Breast epithelium (tissue), 4 donors: ENCODE data around the gene MPP1. TPM values are rescaled to one million over a fixed set of nuclear protein-coding genes. Genes with fewer than 3 reads are reported as not detected.

Experiments
- DNase-seq, 2 donors: peaks; one replicate each; pipeline ENCODE4 v3.0.0-alpha.2; 2019; ENCODE audit warnings: low spot score in 2 of 2
- H3K27ac ChIP-seq, 2 donors: fragments of 200-600 bp; sonication (generic) in 1 of 2; one replicate each; pipeline ENCODE4 v1.5.1; 2016 to 2019; ENCODE audit warnings: mild to moderate bottlenecking in 1 of 2
- H3K27me3 ChIP-seq, 2 donors: fragments of 200-600 bp; sonication (generic) in 1 of 2; one replicate each; pipeline versions ENCODE4 v1.5.1 to v1.6.0; 2017 to 2019; ENCODE audit warnings: control low read depth in 1 of 2, mild to moderate bottlenecking in 1 of 2
- H3K36me3 ChIP-seq: fragments of 200-600 bp; one replicate; pipeline ENCODE4 v1.5.1; 2019
- H3K4me1 ChIP-seq, 2 donors: fragments of 200-600 bp; sonication (generic); one replicate each; pipeline ENCODE4 v1.5.1; 2016 to 2019; ENCODE audit warnings: control low read depth in 1 of 2
- H3K4me3 ChIP-seq, 3 donors: fragments of 200-600 bp; sonication (generic); 1 replicate in 2 of 3; 2 replicates in 1 of 3; pipeline ENCODE4 v1.5.1; 2016 to 2019; ENCODE audit warnings: mild to moderate bottlenecking in 3 of 3, moderate library complexity in 2 of 3
- H3K9me3 ChIP-seq, 2 donors: fragments of 200-600 bp; sonication (generic) in 1 of 2; one replicate each; pipeline ENCODE4 v1.5.1; 2016 to 2019; ENCODE audit warnings: control low read depth in 1 of 2
- CTCF ChIP-seq, 3 donors: fragments of 450-650 bp; IDR thresholded peaks; one replicate each; pipeline ENCODE4 v1.5.1; 2016 to 2017; ENCODE audit warnings: antibody characterized with exemption in 3 of 3, mild to moderate bottlenecking in 3 of 3, moderate library complexity in 3 of 3
- POLR2A ChIP-seq: fragments of 450-650 bp; IDR thresholded peaks from one replicate; pipeline ENCODE4 v1.6.1; 2016; ENCODE audit warnings: antibody characterized with exemption, mild to moderate bottlenecking, moderate library complexity
- POLR2AphosphoS5 ChIP-seq, 3 donors: sonication (generic); formaldehyde crosslinking; IDR thresholded peaks; one replicate each; pipeline ENCODE4 v1.6.1; 2017; ENCODE audit warnings: antibody characterized with exemption in 3 of 3
- intact Hi-C: fragments of 100-400 bp; cut with DNase I; formaldehyde crosslinking; loops from one replicate; pipeline ENCODE4 v1.15.1; 2023; ENCODE audit warnings: low total_unique reads
- total RNA-seq, 3 donors: library from RNA; depleted of rRNA; stranded (reverse); fragments of >200 nt; gene quantifications; one replicate each; pipeline ENCODE4 v1.1.0, GENCODE V29; 2016

MPP1 gene
- total RNA-seq, 3 donors from 2014 or later: 19.3 to 55.4 (median 24.3) TPM

- Histone ChIP-seq H3K27me3 (peaks cover 0 to 29% of the 10 kb centered on the region in 2 donors), H3K4me1 (no peaks in the 10 kb centered on the region), H3K27ac (peak within 1 kb of the TSS in 1 of 2 donors; percentile 69), H3K4me3 (peak within 1 kb of the TSS; percentile 49 to 68 (median 52)), H3K9me3 (no peaks in the 10 kb centered on the region), H3K36me3 (no peaks in the 10 kb centered on the region)
- DNase-seq: no peak
- intact Hi-C loops: no loop called here
- TF ChIP-seq CTCF (IDR thresholded peaks at IDR 0.05) (no peak), POLR2AphosphoS5 (IDR thresholded peaks at IDR 0.05) (no peak), POLR2A (no peak)
Observed at GRCh38 chrX:154750301-154751202, 54.7 kb downstream of the MPP1 start, which contains the start of gene GAB3. Gene GAB3 (minus strand): TSS chrX:154751077. CDS start chrX:154751025, 52 bp downstream.

- no peak for DNase-seq
- no peaks in the 10 kb centered on the region for H3K4me1 ChIP-seq
- no peak overlapping the region for H3K27ac ChIP-seq
- TF ChIP-seq POLR2AphosphoS5 (IDR thresholded peaks at IDR 0.05) (no peak), CTCF (IDR thresholded peaks at IDR 0.05) (no peak), POLR2A (no peak)
- H3K36me3 ChIP-seq: no peaks in the 10 kb centered on the region
- H3K9me3 ChIP-seq: no peaks in the 10 kb centered on the region
- peak overlapping the region; percentile 49 to 68 (median 52) for H3K4me3 ChIP-seq
- H3K27me3 ChIP-seq: peaks cover 0 to 29% of the 10 kb centered on the region in 2 donors
- intact Hi-C loops: no loop called here
Observed at GRCh38 chrX:154749856-154750255, 55.4 kb downstream of the MPP1 start.

- Histone ChIP-seq H3K4me1 (no peaks in the 10 kb centered on the region), H3K4me3 (no peak overlapping the region), H3K36me3 (no peaks in the 10 kb centered on the region), H3K27ac (no peak overlapping the region), H3K27me3 (peaks cover 0 to 29% of the 10 kb centered on the region in 2 donors), H3K9me3 (no peaks in the 10 kb centered on the region)
- intact Hi-C loops: no loop called here
- DNase-seq: no peak
- TF ChIP-seq POLR2AphosphoS5 (IDR thresholded peaks at IDR 0.05): no peak
- peak in 2 of 3 donors; percentile 60 to 62 for TF ChIP-seq CTCF (IDR thresholded peaks at IDR 0.05)
Observed at GRCh38 chrX:154748712-154749339, 56.5 kb downstream of the MPP1 start.

GRCh38 chrX:154742613-154743012 lies 62.7 kb downstream of the MPP1 start:
- no peaks in the 10 kb centered on the region for H3K9me3 ChIP-seq
- DNase-seq: no peak
- H3K27ac ChIP-seq: no peak overlapping the region
- H3K36me3 ChIP-seq: no peaks in the 10 kb centered on the region
- H3K27me3 ChIP-seq: peaks cover 0 to 3% of the 10 kb centered on the region in 2 donors
- intact Hi-C loops: no loop called here
- H3K4me1 ChIP-seq: no peaks in the 10 kb centered on the region
- TF ChIP-seq POLR2A (no peak), POLR2AphosphoS5 (IDR thresholded peaks at IDR 0.05) (no peak), CTCF (IDR thresholded peaks at IDR 0.05) (no peak)
- H3K4me3 ChIP-seq: no peak overlapping the region

- intact Hi-C loops: no loop called here
- TF ChIP-seq POLR2AphosphoS5 (IDR thresholded peaks at IDR 0.05) (no peak), POLR2A (no peak)
Observed at GRCh38 chrX:154739952-154740465, 65.3 kb downstream of the MPP1 start.

More at GRCh38 chrX:154739952-154740465, 65.3 kb downstream of the MPP1 start:
- Histone ChIP-seq H3K4me1 (no peaks in the 10 kb centered on the region), H3K36me3 (no peaks in the 10 kb centered on the region), H3K4me3 (no peak overlapping the region), H3K9me3 (no peaks in the 10 kb centered on the region), H3K27me3 (peaks cover 0 to 10% of the 10 kb centered on the region in 2 donors), H3K27ac (no peak overlapping the region)
- DNase-seq: no peak
